ENCODE data around the gene EXOC4.

- TF ChIP-seq SUZ12 (IDR thresholded peaks at IDR 0.05; ENCODE audit: low read length): no peak
- TF ChIP-seq YY1 (IDR thresholded peaks at IDR 0.05; ENCODE audit: low read depth, low read length): no peak
- TF ChIP-seq TBP (IDR thresholded peaks at IDR 0.05; ENCODE audit: low read depth, low read length): no peak
- no peak for TF ChIP-seq HDAC2 (IDR thresholded peaks at IDR 0.05; ENCODE audit: borderline replicate concordance in 1 of 2, low read depth in 2 of 2, low read length in 2 of 2)
- TF ChIP-seq POLR2A (IDR thresholded peaks at IDR 0.05; ENCODE audit: control extremely low read depth in 1 of 2, low read depth in 2 of 2, low read length in 2 of 2): no peak
- TF ChIP-seq TAF1 (IDR thresholded peaks at IDR 0.05; ENCODE audit: low read depth, low read length): no peak
Observed at GRCh38 chr7:133873187-133873586, 620.3 kb downstream of the EXOC4 start.
